Neutrophil (primary cell): Measurements from ENCODE around the gene HUS1B.

Experiments used
- H3K27ac ChIP-seq: fragments of 200-600 bp; sonication (generic); 2 replicates; pipeline ENCODE4 v1.5.1; 2016; ENCODE audit warnings: mild to moderate bottlenecking, moderate library complexity
- H3K27me3 ChIP-seq: fragments of 200-600 bp; sonication (generic); 2 replicates; pipeline ENCODE4 v1.6.0; 2016; ENCODE audit warnings: mild to moderate bottlenecking
- H3K36me3 ChIP-seq: fragments of 200-600 bp; sonication (generic); 2 replicates; pipeline ENCODE4 v1.5.1; 2017
- H3K4me1 ChIP-seq, 2 experiments: fragments of 200-600 bp in 1 of 2; sonication (generic) in 1 of 2; 1 replicate in 1 of 2; 2 replicates in 1 of 2; pipeline versions ENCODE4 v1.5.1 to v1.6.1; 2013 to 2016; ENCODE audit warnings: low read depth in 1 of 2, low read length in 1 of 2, mild to moderate bottlenecking in 1 of 2, moderate library complexity in 1 of 2; ENCODE audit not compliant: control insufficient read depth in 1 of 2, insufficient read depth in 1 of 2
- H3K4me3 ChIP-seq, 2 experiments: fragments of 200-600 bp in 1 of 2; sonication (generic) in 1 of 2; 1 replicate in 1 of 2; 2 replicates in 1 of 2; pipeline ENCODE4 v1.5.1; 2013 to 2016; ENCODE audit warnings: low read depth in 1 of 2, low read length in 1 of 2, mild to moderate bottlenecking in 1 of 2, moderate library complexity in 1 of 2
- H3K9me3 ChIP-seq: fragments of 200-600 bp; sonication (generic); 2 replicates; pipeline ENCODE4 v1.5.1; 2016
- CTCF ChIP-seq: fragments of 200-600 bp; sonication (generic); IDR thresholded peaks from 2 replicates; pipeline ENCODE4 v1.5.1; 2016; ENCODE audit warnings: antibody characterized with exemption

Gene HUS1B

GRCh38 chr6:650098-650497 lies 6.8 kb downstream of the HUS1B start:
- H3K4me1 ChIP-seq: no peaks in the 10 kb centered on the region
- no peak overlapping the region for H3K4me3 ChIP-seq
- no peaks in the 10 kb centered on the region for H3K36me3 ChIP-seq
- H3K9me3 ChIP-seq: no peaks in the 10 kb centered on the region
- H3K27me3 ChIP-seq: no peaks in the 10 kb centered on the region
- no peak overlapping the region for H3K27ac ChIP-seq
- TF ChIP-seq CTCF: no peak

GRCh38 chr6:642805-643204 lies 14.1 kb downstream of the HUS1B start:
- no peak for TF ChIP-seq CTCF
- Histone ChIP-seq H3K4me3 (no peak overlapping the region), H3K27ac (no peak overlapping the region), H3K36me3 (no peaks in the 10 kb centered on the region), H3K4me1 (no peaks in the 10 kb centered on the region), H3K27me3 (no peaks in the 10 kb centered on the region), H3K9me3 (no peaks in the 10 kb centered on the region)

- no peak overlapping the region for H3K4me3 ChIP-seq
- H3K9me3 ChIP-seq: no peaks in the 10 kb centered on the region
- TF ChIP-seq CTCF: no peak
- no peaks in the 10 kb centered on the region for H3K4me1 ChIP-seq
- H3K36me3 ChIP-seq: peaks cover 13% of the 10 kb centered on the region
- H3K27ac ChIP-seq: no peak overlapping the region
- H3K27me3 ChIP-seq: no peaks in the 10 kb centered on the region
Measured at GRCh38 chr6:641225-641985, 15.5 kb downstream of the HUS1B start.

- Histone ChIP-seq H3K36me3 (peaks cover 23% of the 10 kb centered on the region), H3K4me3 (no peak overlapping the region), H3K4me1 (no peaks in the 10 kb centered on the region), H3K27me3 (no peaks in the 10 kb centered on the region), H3K27ac (no peak overlapping the region), H3K9me3 (no peaks in the 10 kb centered on the region)
- TF ChIP-seq CTCF: no peak
Measured at GRCh38 chr6:636488-636887, 20.4 kb downstream of the HUS1B start.

- Histone ChIP-seq H3K27me3 (no peaks in the 10 kb centered on the region), H3K4me1 (no peaks in the 10 kb centered on the region), H3K27ac (no peak overlapping the region), H3K4me3 (no peak overlapping the region), H3K9me3 (no peaks in the 10 kb centered on the region), H3K36me3 (peaks cover 23% of the 10 kb centered on the region)
- TF ChIP-seq CTCF: no peak
Measured at GRCh38 chr6:635233-635632, 21.7 kb downstream of the HUS1B start.
